A549 (cell line): ENCODE measurements around the gene MAPK13. TPM values are rescaled to one million over a fixed set of nuclear protein-coding genes. Genes with fewer than 3 reads are reported as not detected.
A peak's percentile ranks its signal among the peaks of the same experiment; 100 is the strongest.

Source experiments
- ATAC-seq, 2 experiments: fragments of 200-7000 bp in 1 of 2; fragments of >200 bp in 1 of 2; cut with Nextera tagmentation in 1 of 2; cut with Tn5 transposase in 1 of 2; 3 replicates each; pipeline versions ENCODE4 v1.8.0 to v1.9.1; 2018 to 2020; ENCODE audit warnings: mild to moderate bottlenecking in 1 of 2, moderate library complexity in 1 of 2
- CTCF ChIA-PET: fragments of 300-600 bp; sonication (Branson Sonifier 250); formaldehyde crosslinking; extraction: SDS; loops from one replicate; lab custom pipeline; 2021; ENCODE audit warnings: antibody characterized with exemption, inconsistent platforms; lab: Yijun Ruan, JAX
- POLR2A ChIA-PET: fragments of 350-600 bp; formaldehyde crosslinking; extraction: SDS; loops from one replicate; lab custom pipeline; 2021; ENCODE audit warnings: antibody characterized with exemption, inconsistent platforms; lab: Yijun Ruan, JAX
- DNase-seq, 2 experiments: peaks; one replicate each; pipeline versions ENCODE4 v3.0.0 to v3.0.0-alpha.2; 2011 to 2016; ENCODE audit warnings: low read depth in 1 of 2, low spot score in 1 of 2
- FAIRE-seq: peaks from 2 replicates; lab custom pipeline; 2011; peaks lifted over from hg19 to GRCh38; lab: Jason Lieb, UNC
- H3K27ac ChIP-seq, 2 experiments: fragments of >200 bp; sonication (Bioruptor Twin); formaldehyde crosslinking; 3 replicates each; pipeline ENCODE4 v1.5.1; 2016 to 2017
- H3K4me1 ChIP-seq: fragments of >200 bp; sonication (Bioruptor Twin); formaldehyde crosslinking; 3 replicates; pipeline ENCODE4 v1.6.1; 2016
- H3K4me2 ChIP-seq: fragments of >200 bp; sonication (Bioruptor Twin); formaldehyde crosslinking; 3 replicates; pipeline ENCODE4 v1.6.1; 2016
- H3K4me3 ChIP-seq: fragments of >200 bp; sonication (Bioruptor Twin); formaldehyde crosslinking; 3 replicates; pipeline ENCODE4 v1.5.1; 2016
- H3K9me3 ChIP-seq: fragments of >200 bp; sonication (Bioruptor Twin); formaldehyde crosslinking; 3 replicates; pipeline ENCODE4 v1.6.1; 2016
- BCL3 ChIP-seq: fragments of >200 bp; sonication (Bioruptor Twin); formaldehyde crosslinking; IDR thresholded peaks from 3 replicates; pipeline ENCODE4 v1.6.1; 2016
- BHLHE40 ChIP-seq: IDR thresholded peaks from 2 replicates; pipeline ENCODE4 v1.6.1; 2012; ENCODE audit warnings: low read depth, low read length, inconsistent platforms
- EHF ChIP-seq: fragments of 250-450 bp; sonication (Bioruptor Pico); IDR thresholded peaks from 2 replicates; pipeline ENCODE4 v1.5.0; 2020; ENCODE audit warnings: mild to moderate bottlenecking
- ESRRA ChIP-seq: fragments of 150-350 bp; IDR thresholded peaks from 2 replicates; pipeline ENCODE4 v1.6.1; 2014; ENCODE audit warnings: mild to moderate bottlenecking, low read length, borderline replicate concordance
- HOXA7 ChIP-seq: fragments of 250-450 bp; sonication (Bioruptor Pico); IDR thresholded peaks from 2 replicates; pipeline ENCODE4 v1.5.0; 2020; ENCODE audit warnings: mild to moderate bottlenecking, moderate library complexity
- JUN ChIP-seq, 2 experiments: fragments of >200 bp; sonication (Bioruptor Twin); formaldehyde crosslinking; IDR thresholded peaks; 2 replicates in 1 of 2; 3 replicates in 1 of 2; pipeline ENCODE4 v1.6.1; 2016 to 2017
- KDM5A ChIP-seq: fragments of 200-600 bp; sonication (generic); IDR thresholded peaks from 2 replicates; pipeline ENCODE4 v1.6.1; 2016; ENCODE audit warnings: antibody characterized with exemption, mild to moderate bottlenecking
- NFE2L2 ChIP-seq: fragments of 150-350 bp; conservative IDR thresholded peaks from 2 replicates; pipeline ENCODE4 v1.6.1; 2014; ENCODE audit warnings: low read length
- POLR2A ChIP-seq: IDR thresholded peaks from 2 replicates; pipeline ENCODE4 v1.6.1; 2012; ENCODE audit warnings: mild to moderate bottlenecking, low read length
- TFCP2L1 ChIP-seq: fragments of 250-450 bp; sonication (Bioruptor Pico); IDR thresholded peaks from 2 replicates; pipeline ENCODE4 v1.5.0; 2021; ENCODE audit warnings: mild to moderate bottlenecking
- ZC3H11A ChIP-seq: fragments of 450-650 bp; IDR thresholded peaks from 2 replicates; pipeline ENCODE4 v1.6.1; 2014; ENCODE audit warnings: antibody characterized with exemption, mild to moderate bottlenecking
- WGBS: methylation state at CpG from one replicate; pipeline ENCODE4 v1.1.6; 2017; ENCODE audit errors: missing lambda C conversion rate; 5-methylcytosine and 5-hydroxymethylcytosine counted together
- polyA plus RNA-seq, 4 experiments: library from polyadenylated mRNA; depleted of rRNA in 3 of 4; stranded (reverse); fragments of >200 nt; fragmentation: RNase III in 1 of 4; extraction: RNeasy Plus Mini Kit Qiagen cat#74134 plus additional on column Dnase treatment in 1 of 4; gene quantifications; 2 replicates in 3 of 4; 3 replicates in 1 of 4; pipeline ENCODE4 v1.2.3, GENCODE V29; 2011 to 2017
- TF ChIP-seq, protein P1 (sequence below): fragments of 200-600 bp; sonication (generic); IDR thresholded peaks from 2 replicates; pipeline ENCODE4 v1.6.1; 2016; ENCODE audit warnings: antibody characterized with exemption, mild to moderate bottlenecking, moderate library complexity
- TF ChIP-seq, protein P2 (sequence below): fragments of >200 bp; sonication (Bioruptor Twin); formaldehyde crosslinking; IDR thresholded peaks from 2 replicates; pipeline ENCODE4 v1.6.1; 2016

The MAPK13 gene
- polyA plus RNA-seq, 2 of the 4 experiments (the other 2 are of a cell fraction): 0.45 to 0.63 TPM

DNA sequence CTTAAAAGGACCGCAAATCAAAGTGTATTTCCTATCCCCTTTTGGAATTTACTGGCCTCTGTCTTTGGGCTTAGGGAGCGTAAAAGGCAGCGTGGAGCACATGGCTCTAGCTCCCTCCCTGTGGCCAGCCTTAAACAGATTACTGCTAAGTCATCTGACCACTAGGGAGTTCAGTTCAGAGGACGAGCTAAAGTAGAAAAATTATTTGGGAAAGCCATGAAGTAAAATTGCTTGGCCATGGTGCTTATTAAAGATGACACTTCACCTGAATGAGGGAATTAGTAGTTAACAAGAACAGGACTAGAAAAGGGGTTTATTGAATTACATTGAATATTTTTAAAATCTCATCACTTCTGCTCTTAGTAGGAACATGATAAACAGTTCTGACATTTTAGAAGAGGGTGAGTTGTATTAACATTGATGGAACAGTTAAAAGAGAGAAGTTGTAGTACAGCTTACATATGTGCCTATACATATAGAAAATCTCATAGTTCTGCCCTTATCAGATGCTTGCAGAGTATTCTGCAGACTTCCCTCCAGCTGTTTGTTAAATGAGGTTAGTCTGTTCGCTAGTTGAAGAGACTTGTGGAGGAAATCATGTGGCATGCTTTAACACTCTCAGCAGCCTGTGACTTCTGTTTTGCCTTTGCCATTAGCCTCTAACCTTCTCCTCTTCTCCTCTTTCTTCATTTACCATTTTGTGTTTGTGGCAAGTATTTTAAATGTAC lies 31.2 kb upstream of the MAPK13 start:
- no peak overlapping the region for H3K4me3 ChIP-seq
- POLR2A ChIA-PET: no interaction called here
- WGBS: 89% methylated on average over 5 of the region's 5 CpGs
- TF ChIP-seq JUN (IDR thresholded peaks at IDR 0.05) (no peak), HOXA7 (CRISPR knock-in tag) (no peak), EHF (CRISPR knock-in tag) (no peak), BHLHE40 (no peak), POLR2A (no peak)
- TF ChIP-seq, protein P1, sequence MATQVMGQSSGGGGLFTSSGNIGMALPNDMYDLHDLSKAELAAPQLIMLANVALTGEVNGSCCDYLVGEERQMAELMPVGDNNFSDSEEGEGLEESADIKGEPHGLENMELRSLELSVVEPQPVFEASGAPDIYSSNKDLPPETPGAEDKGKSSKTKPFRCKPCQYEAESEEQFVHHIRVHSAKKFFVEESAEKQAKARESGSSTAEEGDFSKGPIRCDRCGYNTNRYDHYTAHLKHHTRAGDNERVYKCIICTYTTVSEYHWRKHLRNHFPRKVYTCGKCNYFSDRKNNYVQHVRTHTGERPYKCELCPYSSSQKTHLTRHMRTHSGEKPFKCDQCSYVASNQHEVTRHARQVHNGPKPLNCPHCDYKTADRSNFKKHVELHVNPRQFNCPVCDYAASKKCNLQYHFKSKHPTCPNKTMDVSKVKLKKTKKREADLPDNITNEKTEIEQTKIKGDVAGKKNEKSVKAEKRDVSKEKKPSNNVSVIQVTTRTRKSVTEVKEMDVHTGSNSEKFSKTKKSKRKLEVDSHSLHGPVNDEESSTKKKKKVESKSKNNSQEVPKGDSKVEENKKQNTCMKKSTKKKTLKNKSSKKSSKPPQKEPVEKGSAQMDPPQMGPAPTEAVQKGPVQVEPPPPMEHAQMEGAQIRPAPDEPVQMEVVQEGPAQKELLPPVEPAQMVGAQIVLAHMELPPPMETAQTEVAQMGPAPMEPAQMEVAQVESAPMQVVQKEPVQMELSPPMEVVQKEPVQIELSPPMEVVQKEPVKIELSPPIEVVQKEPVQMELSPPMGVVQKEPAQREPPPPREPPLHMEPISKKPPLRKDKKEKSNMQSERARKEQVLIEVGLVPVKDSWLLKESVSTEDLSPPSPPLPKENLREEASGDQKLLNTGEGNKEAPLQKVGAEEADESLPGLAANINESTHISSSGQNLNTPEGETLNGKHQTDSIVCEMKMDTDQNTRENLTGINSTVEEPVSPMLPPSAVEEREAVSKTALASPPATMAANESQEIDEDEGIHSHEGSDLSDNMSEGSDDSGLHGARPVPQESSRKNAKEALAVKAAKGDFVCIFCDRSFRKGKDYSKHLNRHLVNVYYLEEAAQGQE: no peak
- TF ChIP-seq, protein P2, sequence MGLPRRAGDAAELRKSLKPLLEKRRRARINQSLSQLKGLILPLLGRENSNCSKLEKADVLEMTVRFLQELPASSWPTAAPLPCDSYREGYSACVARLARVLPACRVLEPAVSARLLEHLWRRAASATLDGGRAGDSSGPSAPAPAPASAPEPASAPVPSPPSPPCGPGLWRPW: no peak
- TF ChIP-seq, all 56 proteins: peak for 0
- FAIRE-seq (no peak), DNase-seq (peak in 1 of 2 experiments; percentile 10), ATAC-seq (no peak)
- Histone ChIP-seq H3K4me2 (no peak overlapping the region), H3K9me3 (no peaks in the 10 kb centered on the region), H3K4me1 (peaks cover 22% of the 10 kb centered on the region), H3K27ac (no peak overlapping the region)
- CTCF ChIA-PET: no interaction called here

DNA sequence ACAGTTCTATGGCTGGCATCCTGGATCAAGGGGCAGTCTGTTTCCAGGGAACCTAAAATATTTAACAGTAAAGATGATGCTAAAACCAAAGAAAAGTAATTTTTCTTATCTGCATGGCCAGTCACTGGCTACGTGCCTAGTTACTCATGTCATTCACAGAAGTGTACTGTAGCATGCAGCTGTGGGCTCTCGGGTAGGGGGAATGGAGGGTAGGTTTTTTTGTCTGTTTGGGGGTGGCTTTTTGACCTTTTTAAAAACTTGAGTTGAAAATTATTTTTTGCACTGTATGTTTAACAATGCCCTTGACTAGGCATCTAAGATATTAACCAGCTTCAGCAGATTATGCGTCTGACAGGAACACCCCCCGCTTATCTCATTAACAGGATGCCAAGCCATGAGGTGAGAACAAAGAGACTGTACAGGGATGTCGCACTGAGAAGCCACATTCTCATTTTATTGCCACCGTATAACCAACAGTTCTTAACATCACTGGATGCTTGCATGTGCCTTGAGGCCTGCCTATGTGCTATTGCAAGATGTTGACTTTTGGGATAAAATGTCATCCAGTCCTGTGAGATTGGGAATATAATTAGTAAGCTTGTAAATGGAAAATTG lies 30.3 kb upstream of the MAPK13 start:
- CTCF ChIA-PET: interaction anchor here (0.6 kb wide), 1 partner anchor 24 kb away, joined by 3 read pairs; no protein-coding TSS in a partner anchor
- H3K9me3 ChIP-seq: no peaks in the 10 kb centered on the region
- no peak for DNase-seq
- H3K4me3 ChIP-seq: no peak overlapping the region
- no peak overlapping the region for H3K4me2 ChIP-seq
- TF ChIP-seq TFCP2L1 (CRISPR knock-in tag): no peak
- TF ChIP-seq KDM5A: no peak
- no peak for TF ChIP-seq ZC3H11A
- no peak for TF ChIP-seq NFE2L2
- TF ChIP-seq, protein P2: no peak
- TF ChIP-seq, protein P1: no peak
- no peak for TF ChIP-seq BCL3
- TF ChIP-seq EHF (CRISPR knock-in tag): no peak
- TF ChIP-seq ESRRA: no peak
- no peak for FAIRE-seq
- no peak overlapping the region for H3K27ac ChIP-seq
- POLR2A ChIA-PET: no interaction called here
- 98% methylated on average over 6 of the region's 6 CpGs for WGBS
- H3K4me1 ChIP-seq: peaks cover 18% of the 10 kb centered on the region
- no peak for ATAC-seq
